DOHH2 (cell line): Measurements from ENCODE around the gene C9orf50.

Source experiments
- H3F3A ChIP-seq: fragments of 200-600 bp; sonication (generic), shearing (Covaris generic); 2 replicates; pipeline ENCODE4 v1.6.0; 2016; ENCODE audit warnings: antibody characterized with exemption, mild to moderate bottlenecking; ENCODE audit not compliant: control insufficient read depth, insufficient read depth
- H3K27ac ChIP-seq: fragments of 200-600 bp; sonication (generic); 2 replicates; pipeline ENCODE4 v1.5.1; 2014; ENCODE audit warnings: low read depth, mild to moderate bottlenecking, low read length, moderate library complexity
- H3K27me3 ChIP-seq: fragments of 200-600 bp; sonication (generic); 2 replicates; pipeline ENCODE4 v1.6.1; 2014; ENCODE audit warnings: mild to moderate bottlenecking, low read length, mixed read lengths; ENCODE audit not compliant: control insufficient read depth
- H3K36me3 ChIP-seq: fragments of 200-600 bp; sonication (generic); 2 replicates; pipeline ENCODE4 v1.6.1; 2014; ENCODE audit warnings: mild to moderate bottlenecking, low read length, moderate library complexity, mixed read lengths; ENCODE audit not compliant: control insufficient read depth
- H3K4me1 ChIP-seq: fragments of 200-600 bp; sonication (generic); 2 replicates; pipeline ENCODE4 v1.6.1; 2014; ENCODE audit warnings: mild to moderate bottlenecking, low read length, mixed read lengths; ENCODE audit not compliant: control insufficient read depth
- H3K4me2 ChIP-seq: fragments of 200-600 bp; sonication (generic); 2 replicates; pipeline ENCODE4 v1.6.0; 2014; ENCODE audit warnings: mild to moderate bottlenecking, low read length, moderate library complexity
- H3K4me3 ChIP-seq: fragments of 200-600 bp; sonication (generic); 2 replicates; pipeline ENCODE4 v1.5.1; 2014; ENCODE audit warnings: mild to moderate bottlenecking, low read length, mixed read lengths
- H3K79me2 ChIP-seq: fragments of 200-600 bp; sonication (generic); 2 replicates; pipeline ENCODE4 v1.6.1; 2014; ENCODE audit warnings: mild to moderate bottlenecking, low read length, mixed read lengths; ENCODE audit not compliant: control insufficient read depth
- H3K9me2 ChIP-seq: fragments of 200-600 bp; sonication (generic); replicated peaks from 2 replicates; pipeline ENCODE4 v1.6.1; 2014; ENCODE audit warnings: mild to moderate bottlenecking, low read length, mixed read lengths; ENCODE audit not compliant: control insufficient read depth
- H3K9me3 ChIP-seq: fragments of 200-600 bp; sonication (generic); 2 replicates; pipeline ENCODE4 v1.6.1; 2014; ENCODE audit warnings: antibody characterized with exemption, low read length, mixed read lengths; ENCODE audit not compliant: control insufficient read depth, insufficient read depth
- H4K20me1 ChIP-seq: fragments of 200-600 bp; sonication (generic); 2 replicates; pipeline ENCODE4 v1.6.0; 2014; ENCODE audit warnings: low read depth, mild to moderate bottlenecking, antibody characterized with exemption, low read length, moderate library complexity; ENCODE audit not compliant: control insufficient read depth, insufficient read depth
- CTCF ChIP-seq: fragments of 200-600 bp; sonication (generic); IDR thresholded peaks from one replicate; pipeline ENCODE4 v1.5.1; 2014; ENCODE audit warnings: antibody characterized with exemption, mild to moderate bottlenecking, low read depth, low read length; ENCODE audit not compliant: poor library complexity, severe bottlenecking
- EZH2phosphoT487 ChIP-seq: fragments of 200-600 bp; sonication (generic); IDR thresholded peaks from 2 replicates; pipeline ENCODE4 v1.6.1; 2017; ENCODE audit warnings: borderline replicate concordance, mild to moderate bottlenecking, antibody characterized with exemption, low read length, moderate library complexity, mixed read lengths

C9orf50 gene

GRCh38 chr9:129624947-129625346, 4.0 kb upstream of the C9orf50 start:
- TF ChIP-seq CTCF, result no peak
- TF ChIP-seq EZH2phosphoT487, result no peak
- Histone ChIP-seq H3K4me2 (peak overlapping the region; percentile 85), H3K27ac (peak overlapping the region; percentile 84), H4K20me1 (peaks cover 24% of the 10 kb centered on the region), H3K79me2 (peaks cover 40% of the 10 kb centered on the region), H3K9me2 (no peaks in the 10 kb centered on the region), H3K4me1 (peaks cover 38% of the 10 kb centered on the region), H3K27me3 (peaks cover 16% of the 10 kb centered on the region), H3K9me3 (no peaks in the 10 kb centered on the region), H3K4me3 (peak overlapping the region; percentile 84), H3F3A (peaks cover 9% of the 10 kb centered on the region), H3K36me3 (peaks cover 39% of the 10 kb centered on the region)

- Histone ChIP-seq H3F3A (peaks cover 9% of the 10 kb centered on the region), H3K4me3 (peak overlapping the region; percentile 84), H4K20me1 (peaks cover 23% of the 10 kb centered on the region), H3K9me2 (no peaks in the 10 kb centered on the region), H3K79me2 (peaks cover 33% of the 10 kb centered on the region), H3K9me3 (no peaks in the 10 kb centered on the region), H3K4me2 (peak overlapping the region; percentile 85), H3K27me3 (peaks cover 23% of the 10 kb centered on the region), H3K27ac (peak overlapping the region; percentile 84), H3K4me1 (peaks cover 38% of the 10 kb centered on the region), H3K36me3 (peaks cover 32% of the 10 kb centered on the region)
- TF ChIP-seq EZH2phosphoT487 (no peak), CTCF (peak; percentile 85)
Observed at GRCh38 chr9:129624168-129624759, 3.4 kb upstream of the C9orf50 start.

- Histone ChIP-seq H3K4me1 (peaks cover 33% of the 10 kb centered on the region), H4K20me1 (peaks cover 13% of the 10 kb centered on the region), H3K9me2 (no peaks in the 10 kb centered on the region), H3F3A (peaks cover 9% of the 10 kb centered on the region), H3K9me3 (no peaks in the 10 kb centered on the region), H3K36me3 (peaks cover 23% of the 10 kb centered on the region), H3K79me2 (peaks cover 24% of the 10 kb centered on the region), H3K27me3 (peaks cover 27% of the 10 kb centered on the region), H3K27ac (no peak overlapping the region), H3K4me2 (no peak overlapping the region), H3K4me3 (no peak overlapping the region)
- TF ChIP-seq CTCF (no peak), EZH2phosphoT487 (no peak)
Observed at GRCh38 chr9:129623331-129623730, 2.4 kb upstream of the C9orf50 start.
